ENCODE measurements around the gene VWA8.

- TF ChIP-seq POLR2A (IDR thresholded peaks at IDR 0.05; ENCODE audit: low read length), result no peak
- no peak for TF ChIP-seq GATA1 (IDR thresholded peaks at IDR 0.05; ENCODE audit: low read depth, low read length)
Measured at GRCh38 chr13:41788552-41788951, 172.4 kb downstream of the VWA8 start.
